HCT116 (cell line): ENCODE data around the gene LDLR. TPM values are rescaled to one million over a fixed set of nuclear protein-coding genes. Genes with fewer than 3 reads are reported as not detected.

Experiments used
- ATAC-seq: fragments of 200-7000 bp; cut with Tn5 transposase; 2 replicates; pipeline ENCODE4 v1.9.1; 2020; ENCODE audit warnings: mild to moderate bottlenecking, moderate library complexity
- BruUV-seq: library from RNA; stranded (reverse); fragments of 400-500 nt; replicated peaks from 2 replicates; lab custom pipeline; 2021; lab: Mats Ljungman, UMichigan
- CTCF ChIA-PET: fragments of 300-600 bp; sonication (Branson Sonifier 250); formaldehyde crosslinking; loops from one replicate; lab custom pipeline; 2021; ENCODE audit warnings: antibody characterized with exemption; lab: Charles Lee
- POLR2A ChIA-PET: fragments of 300-600, 350-600 bp; sonication (Branson Sonifier 250); formaldehyde crosslinking; loops from one replicate; lab custom pipeline; 2021; ENCODE audit warnings: antibody characterized with exemption; lab: Charles Lee
- RAD21 ChIA-PET, 2 experiments: fragments of 300-600 bp; sonication (Branson Sonifier 250); formaldehyde crosslinking; loops; one replicate each; lab custom pipeline; 2023; ENCODE audit warnings: low total read pairs in 2 of 2; ENCODE audit not compliant: uncharacterized antibody in 2 of 2, unreplicated experiment in 2 of 2, low non-redundant PET in 1 of 2; lab: Charles Lee
- DNase-seq: peaks from one replicate; pipeline ENCODE4 v3.0.0-alpha.2; 2010; ENCODE audit warnings: low read depth, low spot score
- H2AFZ ChIP-seq: fragments of 200-600 bp; shearing (Covaris generic), sonication (generic); 2 replicates; pipeline ENCODE4 v1.6.1; 2017; ENCODE audit warnings: low read depth, mixed run types, mixed read lengths, antibody characterized with exemption, low read length; ENCODE audit not compliant: poor library complexity, severe bottlenecking
- H3K27ac ChIP-seq: 2 replicates; pipeline ENCODE4 v1.5.1; 2012; ENCODE audit warnings: low read depth, low read length
- H3K27me3 ChIP-seq: fragments of 200-600 bp; sonication (generic); 2 replicates; pipeline ENCODE4 v1.6.1; 2016; ENCODE audit warnings: mixed run types, low read length, mixed read lengths; ENCODE audit not compliant: insufficient read depth
- H3K36me3 ChIP-seq, 2 experiments: fragments of 200-500 bp in 1 of 2; fragments of 200-600 bp in 1 of 2; sonication (Bioruptor generic) in 1 of 2; sonication (generic) in 1 of 2; 2 replicates each; pipeline versions ENCODE4 v1.5.1 to v1.6.1; 2014 to 2016; ENCODE audit warnings: low read length in 2 of 2, inconsistent platforms in 1 of 2, mixed read lengths in 1 of 2, mixed run types in 1 of 2; ENCODE audit not compliant: insufficient read depth in 2 of 2, control insufficient read depth in 1 of 2
- H3K4me1 ChIP-seq, 2 experiments: fragments of 200-600 bp in 1 of 2; sonication (generic) in 1 of 2; 2 replicates each; pipeline versions ENCODE4 v1.5.1 to v1.6.1; 2012 to 2017; ENCODE audit warnings: low read length in 2 of 2, inconsistent platforms in 1 of 2, mild to moderate bottlenecking in 1 of 2, mixed read lengths in 1 of 2, mixed run types in 1 of 2, moderate library complexity in 1 of 2; ENCODE audit not compliant: insufficient read depth in 2 of 2, control insufficient read depth in 1 of 2
- H3K4me2 ChIP-seq: fragments of 200-600 bp; sonication (generic); 2 replicates; pipeline ENCODE4 v1.6.1; 2017; ENCODE audit warnings: mixed run types, low read length, mixed read lengths
- H3K4me3 ChIP-seq, 2 experiments: fragments of 200-600 bp in 1 of 2; sonication (generic) in 1 of 2; replicated peaks in 1 of 2; 2 replicates each; pipeline ENCODE4 v1.5.1; 2011 to 2016; ENCODE audit warnings: low read length in 2 of 2, control low read depth in 1 of 2, low read depth in 1 of 2, mild to moderate bottlenecking in 1 of 2, mixed read lengths in 1 of 2, mixed run types in 1 of 2
- H3K79me2 ChIP-seq: fragments of 200-600 bp; sonication (generic); 2 replicates; pipeline ENCODE4 v1.6.1; 2017; ENCODE audit warnings: mild to moderate bottlenecking, mixed run types, low read length, moderate library complexity, mixed read lengths; ENCODE audit not compliant: insufficient read depth
- H3K9ac ChIP-seq: fragments of 200-600 bp; sonication (generic); 2 replicates; pipeline ENCODE4 v1.6.1; 2016; ENCODE audit warnings: low read length, mixed read lengths
- H3K9me2 ChIP-seq: fragments of 200-600 bp; sonication (generic), shearing (Covaris generic); 2 replicates; pipeline ENCODE4 v1.6.1; 2017; ENCODE audit warnings: mixed run types, mild to moderate bottlenecking, moderate library complexity; ENCODE audit not compliant: insufficient read depth
- H3K9me3 ChIP-seq, 2 experiments: fragments of 200-500 bp in 1 of 2; fragments of 200-600 bp in 1 of 2; sonication (Bioruptor generic) in 1 of 2; sonication (generic) in 1 of 2; 2 replicates each; pipeline ENCODE4 v1.6.1; 2014 to 2017; ENCODE audit warnings: low read length in 2 of 2, mixed read lengths in 2 of 2, inconsistent platforms in 1 of 2, low read depth in 1 of 2, mild to moderate bottlenecking in 1 of 2, mixed run types in 1 of 2, moderate library complexity in 1 of 2; ENCODE audit not compliant: control insufficient read depth in 1 of 2, insufficient read depth in 1 of 2
- H4K20me1 ChIP-seq: fragments of 200-600 bp; sonication (generic), shearing (Covaris generic); 2 replicates; pipeline ENCODE4 v1.6.1; 2017; ENCODE audit warnings: mixed run types, mild to moderate bottlenecking, moderate library complexity; ENCODE audit not compliant: insufficient read depth
- CBX3 ChIP-seq: IDR thresholded peaks from 2 replicates; pipeline ENCODE4 v1.6.1; 2012; ENCODE audit warnings: low read depth
- ELF1 ChIP-seq: IDR thresholded peaks from 2 replicates; pipeline ENCODE4 v1.6.1; 2012; ENCODE audit warnings: low read depth, borderline replicate concordance
- FOSL1 ChIP-seq: IDR thresholded peaks from 2 replicates; pipeline ENCODE4 v1.6.1; 2012; ENCODE audit warnings: low read depth
- JUND ChIP-seq: IDR thresholded peaks from 2 replicates; pipeline ENCODE4 v1.6.1; 2012
- MAX ChIP-seq: IDR thresholded peaks from 2 replicates; pipeline ENCODE4 v1.6.1; 2012
- POLR2AphosphoS5 ChIP-seq: IDR thresholded peaks from 2 replicates; pipeline ENCODE4 v1.6.1; 2011; ENCODE audit warnings: mild to moderate bottlenecking, low read depth, low read length, moderate library complexity
- RAD21 ChIP-seq: IDR thresholded peaks from 2 replicates; pipeline ENCODE4 v1.6.1; 2012; ENCODE audit warnings: low read depth, mild to moderate bottlenecking
- SIN3A ChIP-seq: IDR thresholded peaks from 2 replicates; pipeline ENCODE4 v1.6.1; 2012; ENCODE audit warnings: low read depth
- SP1 ChIP-seq: IDR thresholded peaks from 2 replicates; pipeline ENCODE4 v1.6.1; 2012; ENCODE audit warnings: low read depth
- SRF ChIP-seq: IDR thresholded peaks from 2 replicates; pipeline ENCODE4 v1.6.1; 2012; ENCODE audit warnings: low read depth
- TCF7L2 ChIP-seq: IDR thresholded peaks from 2 replicates; pipeline ENCODE4 v1.7.0; 2011; ENCODE audit warnings: borderline replicate concordance, inconsistent platforms; ENCODE audit not compliant: insufficient read depth, insufficient read length; ENCODE audit errors: extremely low read depth
- YY1 ChIP-seq: IDR thresholded peaks from 2 replicates; pipeline ENCODE4 v1.6.1; 2011; ENCODE audit warnings: low read length, low read depth, moderate library complexity, mild to moderate bottlenecking; ENCODE audit not compliant: insufficient replicate concordance; ENCODE audit errors: extremely low read depth
- ZBTB33 ChIP-seq: IDR thresholded peaks from 2 replicates; pipeline ENCODE4 v1.6.1; 2011; ENCODE audit warnings: mild to moderate bottlenecking, low read length, moderate library complexity; ENCODE audit not compliant: insufficient replicate concordance; ENCODE audit errors: extremely low read depth
- ZNF274 ChIP-seq: fragments of 200-500 bp; sonication (Bioruptor generic); IDR thresholded peaks from 2 replicates; pipeline ENCODE4 v1.6.1; 2014; ENCODE audit warnings: mild to moderate bottlenecking, low read depth, low read length, inconsistent platforms
- intact Hi-C: fragments of 100-400 bp; cut with micrococcal nuclease; formaldehyde crosslinking; loops from 2 replicates; pipeline ENCODE4 v1.10.0; 2022
- total RNA-seq: library from RNA; stranded (reverse); gene quantifications from one replicate; pipeline ENCODE4 v1.2.1, GENCODE V29; 2021; ENCODE audit not compliant: unreplicated experiment

Gene LDLR
- total RNA-seq, 1 experiment from 2014 or later: 92.4 TPM

GRCh38 chr19:11091703-11092153 is 2.5 kb downstream of the LDLR start:
- TF ChIP-seq RAD21: no peak
- TF ChIP-seq JUND: peak; percentile 84
- peak; percentile 48; the same call in 1 of the 2 replicates for TF ChIP-seq POLR2AphosphoS5
- TF ChIP-seq TCF7L2: peak; percentile 76
- TF ChIP-seq CBX3: peak; percentile 34; the same call in 1 of the 2 replicates
- no peak for TF ChIP-seq YY1
- no peak; the same call in 1 of the 2 replicates for TF ChIP-seq ELF1
- no peak for TF ChIP-seq ZNF274
- peak; percentile 96 for TF ChIP-seq SIN3A
- peak; percentile 36 for TF ChIP-seq ZBTB33
- peak; percentile 36; the same call in 1 of the 2 replicates for TF ChIP-seq SRF
- peak; percentile 78 for TF ChIP-seq FOSL1
- TF ChIP-seq SP1: peak; percentile 74
- TF ChIP-seq MAX: peak; percentile 78
- H3K36me3 ChIP-seq: peaks cover 3 to 24% of the 10 kb centered on the region in 2 experiments; a peak in 2 of 4 replicates
- peak overlapping the region; percentile 97 for H3K4me2 ChIP-seq
- DNase-seq (peak; percentile 83), ATAC-seq (peak; percentile 7; the same call in 1 of the 2 replicates)
- H3K27me3 ChIP-seq: no peaks in the 10 kb centered on the region
- H3K9me3 ChIP-seq: no peaks in the 10 kb centered on the region
- RAD21 ChIA-PET: no interaction called here
- peak overlapping the region; percentile 91 for H3K27ac ChIP-seq
- peak overlapping the region; percentile 92 to 97 for H3K4me3 ChIP-seq
- no peaks in the 10 kb centered on the region for H3K9me2 ChIP-seq
- H3K9ac ChIP-seq: peak overlapping the region; percentile 99
- no peaks in the 10 kb centered on the region for H4K20me1 ChIP-seq
- CTCF ChIA-PET: interaction anchor here (1.0 kb wide), 1 partner anchor 56 kb away, joined by 4 read pairs; no protein-coding TSS in a partner anchor
- H3K79me2 ChIP-seq: peaks cover 72% of the 10 kb centered on the region
- H2AFZ ChIP-seq: no peak overlapping the region
- no TSS peak for BruUV-seq
- intact Hi-C loops: loop anchor here (2.0 kb wide), 1 partner anchor 55 kb away; no protein-coding TSS in a partner anchor
- POLR2A ChIA-PET: interaction anchor here (1.2 kb wide), 1 partner anchor 56 kb away, joined by 3 read pairs; no protein-coding TSS in a partner anchor
- peaks cover 77 to 86% of the 10 kb centered on the region in 2 experiments for H3K4me1 ChIP-seq
